ENCODE measurements around the gene NDST3. TPM values are rescaled to one million over a fixed set of nuclear protein-coding genes. Genes with fewer than 3 reads are reported as not detected.

NDST3 gene
- total RNA-seq, 1 experiment from 2014 or later, result 0.70 TPM

- peaks cover 7% of the 10 kb centered on the region for H3K23me2 ChIP-seq (ENCODE audit: insufficient read length, low read depth, low read length, poor library complexity, severe bottlenecking)
- H2AFZ ChIP-seq (ENCODE audit: low read length), result no peak overlapping the region
- H4K91ac ChIP-seq (ENCODE audit: insufficient read length, low read depth, low read length), result no peak overlapping the region
- H3K9ac ChIP-seq (ENCODE audit: extremely low read depth, insufficient read length, low read length), result no peak overlapping the region
- H4K20me1 ChIP-seq (ENCODE audit: control insufficient read depth, insufficient read depth, insufficient read length), result no peaks in the 10 kb centered on the region
- Mint-ChIP-seq H3K4me1 (peaks cover 16 to 27% of the 10 kb centered on the region in 2 experiments), H3K36me3 (ENCODE audit: insufficient read depth in 1 of 3, low read depth in 3 of 3) (peaks cover 11 to 32% (median 21%) of the 10 kb centered on the region in 3 experiments), H3K9me3 (peaks cover 0 to 2% of the 10 kb centered on the region in 2 experiments; a peak in 1 of 5 replicates), H3K27me3 (ENCODE audit: low read depth) (no peaks in the 10 kb centered on the region; the same call in 1 of the 2 replicates), H3K4me3 (peak overlapping the region in 1 of 2 experiments; percentile 85; a peak in 1 of 5 replicates), H3K27ac (no peak overlapping the region)
- no peak overlapping the region for H2BK120ac ChIP-seq (ENCODE audit: low read depth, low read length, poor library complexity, severe bottlenecking)
- H2BK5ac ChIP-seq (ENCODE audit: insufficient read length, low read length), result no peak overlapping the region
- H3K56ac ChIP-seq (ENCODE audit: insufficient read length, low read depth, low read length), result no peak overlapping the region
- H3K79me2 ChIP-seq (ENCODE audit: insufficient read depth, low read length), result peaks cover 5% of the 10 kb centered on the region; the same call in 1 of the 2 replicates
- WGBS (ENCODE audit: extremely low coverage, insufficient read length, low lambda C conversion rate), result no CpG with 5 or more reads among the region's 4 CpGs
- no peak overlapping the region for H4K8ac ChIP-seq (replicated peaks; ENCODE audit: insufficient read length, low read depth, low read length)
- H3K14ac ChIP-seq (ENCODE audit: insufficient read depth, low read length), result no peak overlapping the region
- H3K18ac ChIP-seq (ENCODE audit: insufficient read length, low read depth, low read length), result no peak overlapping the region
- no peak overlapping the region for H3K23ac ChIP-seq (ENCODE audit: insufficient read length, low read depth, low read length)
- TF ChIP-seq CTCF (conservative IDR thresholded peaks at IDR 0.05), result no peak
- no peak overlapping the region for H3T11ph ChIP-seq (ENCODE audit: low read length)
- no peak for DNase-seq
- H3K9me3 ChIP-seq (ENCODE audit: control insufficient read depth, low read depth, low read length), result no peaks in the 10 kb centered on the region
- H3K4ac ChIP-seq (ENCODE audit: low read depth, low read length), result no peak overlapping the region
- no peak overlapping the region for H3K4me2 ChIP-seq (ENCODE audit: insufficient read depth, insufficient read length, low read length)
- no peak overlapping the region for H2BK12ac ChIP-seq (ENCODE audit: insufficient read length, low read depth, low read length)
- H4K5ac ChIP-seq (ENCODE audit: insufficient read length, low read depth, low read length), result no peak overlapping the region
- no peaks in the 10 kb centered on the region for H3K79me1 ChIP-seq (ENCODE audit: insufficient read depth, low read depth, low read length, poor library complexity, severe bottlenecking)
- no peak overlapping the region for H3K27ac ChIP-seq (ENCODE audit: insufficient read length, low read depth, low read length)
- H2BK20ac ChIP-seq (ENCODE audit: low read depth, low read length, poor library complexity, severe bottlenecking), result no peak overlapping the region
- no peak overlapping the region for H2BK15ac ChIP-seq (ENCODE audit: low read depth, low read length)
- H3K4me1 ChIP-seq (ENCODE audit: insufficient read depth, low read length), result no peaks in the 10 kb centered on the region
- H2AK5ac ChIP-seq (ENCODE audit: insufficient read length, low read length), result no peak overlapping the region
- no peaks in the 10 kb centered on the region for H3K27me3 ChIP-seq (ENCODE audit: insufficient read depth, low read length)
Observed at GRCh38 chr4:118277243-118277642, 243.0 kb downstream of the NDST3 start.
